ENCODE measurements around the gene ZNF536.

Gene ZNF536

DNA sequence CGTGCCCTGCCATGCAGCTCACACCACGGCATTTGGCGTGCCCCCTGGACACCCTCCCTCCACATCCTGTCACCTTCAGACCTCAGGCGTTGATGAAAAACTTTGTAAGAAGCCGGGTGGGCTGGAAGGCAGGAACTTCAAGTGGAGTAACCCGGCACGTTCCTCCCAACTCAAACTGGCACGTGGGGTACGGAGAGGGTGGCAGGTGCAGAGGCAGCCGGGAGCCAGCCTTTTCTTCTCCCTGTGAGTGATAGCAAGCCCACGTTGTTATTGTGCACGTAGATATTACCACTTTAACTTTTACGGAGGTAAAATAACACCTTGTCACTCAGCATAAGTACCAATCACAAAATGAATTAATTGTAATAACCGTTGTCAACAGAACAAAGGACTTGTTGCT lies 198.0 kb downstream of the ZNF536 start:
- DNase-seq: no peak

DNA sequence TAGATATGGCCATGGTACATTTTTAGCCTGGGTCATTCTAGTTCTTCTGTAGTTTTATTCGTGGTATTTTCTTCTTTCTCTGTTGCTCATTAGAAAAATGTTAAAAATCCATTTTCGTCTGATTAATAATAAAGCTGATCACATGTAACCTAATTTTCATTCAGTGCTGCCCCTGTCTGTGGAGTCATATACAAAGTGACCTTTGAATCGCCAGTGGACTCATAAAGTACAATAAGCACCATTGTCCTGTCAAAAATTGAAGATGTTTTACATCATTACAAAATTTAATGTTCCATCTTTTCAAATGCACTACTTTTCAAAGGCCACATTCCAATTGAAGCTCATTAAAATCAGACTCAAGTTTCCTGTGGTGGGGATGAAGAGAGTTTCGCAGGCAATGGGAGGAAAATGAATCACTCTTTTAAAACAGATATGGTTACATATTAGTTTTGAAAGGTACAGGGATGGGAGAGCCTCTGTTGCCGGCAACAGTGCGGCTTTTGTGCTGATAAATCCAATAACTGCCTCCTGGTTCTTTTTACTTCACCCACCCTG lies 205.4 kb downstream of the ZNF536 start:
- no peak for DNase-seq

DNA sequence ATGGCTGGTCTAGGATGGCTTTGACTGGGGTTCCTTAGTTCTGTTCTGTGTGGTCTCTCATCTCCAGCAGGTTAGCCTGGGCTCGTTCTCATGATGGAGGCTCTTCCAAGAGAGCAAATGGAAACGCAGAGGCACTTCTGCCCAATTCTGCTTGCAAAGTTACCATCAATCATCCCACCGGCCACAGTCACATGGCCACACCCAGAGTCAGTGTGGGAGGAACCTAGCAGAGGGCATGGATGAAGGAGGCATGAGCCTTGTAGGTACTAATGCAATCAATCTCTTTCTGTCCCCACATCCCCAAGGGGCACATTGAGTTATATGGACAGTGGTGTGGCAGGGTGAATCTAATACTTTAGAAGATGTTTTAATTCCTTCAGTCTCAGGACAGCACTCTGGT lies 207.2 kb downstream of the ZNF536 start:
- no peak for DNase-seq

DNA sequence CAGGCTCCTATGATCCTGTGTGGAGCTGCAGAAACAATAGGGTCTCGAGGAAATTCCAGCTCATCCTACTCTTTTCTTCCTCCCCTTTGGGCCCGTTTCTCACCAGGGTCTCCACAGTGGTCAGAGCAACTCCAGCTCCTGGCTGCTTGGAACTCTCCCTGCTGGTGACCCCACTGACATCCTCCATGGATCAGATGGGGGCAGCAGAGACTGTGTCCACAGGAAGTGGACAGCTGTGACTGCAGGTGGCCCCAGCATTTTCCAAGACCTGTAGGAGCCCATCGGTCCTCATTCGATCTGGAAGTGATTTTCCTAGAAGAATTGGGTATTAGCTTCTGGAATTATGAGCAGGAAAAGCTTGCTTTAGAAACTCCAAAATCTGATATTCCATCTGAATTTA lies 208.5 kb downstream of the ZNF536 start:
- no peak for DNase-seq

DNA sequence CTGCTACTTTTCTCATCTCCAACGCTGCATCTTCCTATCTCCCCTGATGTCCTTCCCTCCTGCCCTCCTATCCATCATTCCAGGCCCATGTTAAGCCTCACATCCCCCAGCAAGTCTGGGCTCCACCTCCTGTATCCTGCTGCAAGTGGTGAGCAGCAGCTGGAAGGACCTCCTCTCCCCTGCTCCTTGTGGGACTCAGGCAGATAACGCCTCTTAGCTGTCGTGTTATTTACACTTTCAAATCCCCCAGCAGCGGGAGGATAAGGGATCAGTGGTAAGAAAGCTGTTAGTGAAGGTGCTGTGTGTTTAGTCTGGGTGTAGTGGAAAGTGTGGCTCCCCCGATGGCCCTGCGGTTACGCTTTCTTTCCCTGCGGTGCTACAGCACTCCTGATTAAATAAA lies 211.9 kb downstream of the ZNF536 start:
- DNase-seq: no peak

DNA sequence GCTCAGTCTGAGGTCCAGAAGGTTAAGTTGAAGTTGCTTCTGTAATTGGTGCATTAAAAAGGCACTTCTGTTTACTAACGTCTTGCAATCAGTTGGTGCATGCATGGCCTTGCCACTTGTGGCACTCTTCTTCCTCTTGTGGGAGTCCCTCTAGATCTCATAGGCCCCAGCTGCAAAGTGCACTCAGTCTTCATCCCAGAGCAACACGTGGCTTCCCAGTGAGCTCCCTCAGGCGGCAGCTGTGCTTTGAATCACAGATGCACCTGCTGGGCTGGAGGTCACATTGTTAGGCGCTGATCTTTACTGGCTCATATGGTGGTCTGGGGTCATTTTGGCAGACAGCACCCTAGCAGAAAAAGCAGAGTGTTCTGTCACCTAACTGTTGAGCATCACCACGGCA lies 215.7 kb downstream of the ZNF536 start:
- no peak for DNase-seq

DNA sequence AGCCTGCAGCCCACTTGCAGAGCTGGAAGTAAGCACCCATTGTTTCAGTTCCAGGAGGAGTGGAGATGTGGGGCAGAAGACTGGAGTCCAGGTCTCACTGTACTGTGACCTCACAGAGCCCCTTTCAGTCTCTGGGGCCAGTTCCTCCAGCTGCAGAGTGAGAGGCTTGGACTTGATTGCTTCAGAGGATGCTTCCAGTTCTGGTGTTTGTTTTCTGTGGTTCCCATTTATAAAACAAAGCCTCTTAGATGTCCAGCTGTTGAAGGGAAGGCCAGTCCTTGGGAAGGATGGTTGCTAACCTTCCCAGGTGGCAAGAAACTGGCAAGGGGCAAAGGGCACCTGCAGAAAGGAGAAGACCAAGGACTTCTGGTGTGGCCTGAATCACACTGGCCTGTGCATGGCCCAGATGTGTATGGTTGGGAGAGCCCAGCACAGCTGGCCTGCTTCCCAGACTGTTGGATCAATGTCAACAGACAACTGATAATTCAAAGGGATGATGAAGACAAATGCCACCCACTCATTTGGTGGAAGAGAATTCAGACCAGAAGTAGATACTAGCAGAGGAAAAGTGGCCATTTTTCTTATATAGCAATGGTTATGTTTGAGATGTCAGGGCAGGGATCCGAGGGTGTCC lies 218.5 kb downstream of the ZNF536 start:
- no peak for DNase-seq

DNA sequence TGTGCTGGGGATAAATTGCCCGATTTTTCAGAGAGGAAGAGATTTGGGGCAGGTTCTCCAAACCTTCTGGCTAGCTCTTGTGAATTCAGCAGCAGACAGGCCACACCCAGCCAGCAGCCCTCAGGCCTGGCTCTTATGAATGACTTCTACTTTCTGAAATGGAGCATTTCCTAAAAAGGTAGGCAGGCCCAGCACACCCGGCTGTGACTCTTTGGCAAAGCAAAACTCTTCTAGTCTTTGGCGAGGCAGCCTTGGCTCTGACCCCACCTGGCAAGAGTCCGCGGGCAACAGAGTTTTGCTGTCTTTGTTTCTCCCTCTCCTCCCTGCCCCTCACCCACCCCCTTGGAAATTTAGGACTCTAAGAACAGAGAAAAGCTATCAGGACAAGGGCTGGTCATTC lies 221.2 kb downstream of the ZNF536 start:
- DNase-seq: no peak

DNA sequence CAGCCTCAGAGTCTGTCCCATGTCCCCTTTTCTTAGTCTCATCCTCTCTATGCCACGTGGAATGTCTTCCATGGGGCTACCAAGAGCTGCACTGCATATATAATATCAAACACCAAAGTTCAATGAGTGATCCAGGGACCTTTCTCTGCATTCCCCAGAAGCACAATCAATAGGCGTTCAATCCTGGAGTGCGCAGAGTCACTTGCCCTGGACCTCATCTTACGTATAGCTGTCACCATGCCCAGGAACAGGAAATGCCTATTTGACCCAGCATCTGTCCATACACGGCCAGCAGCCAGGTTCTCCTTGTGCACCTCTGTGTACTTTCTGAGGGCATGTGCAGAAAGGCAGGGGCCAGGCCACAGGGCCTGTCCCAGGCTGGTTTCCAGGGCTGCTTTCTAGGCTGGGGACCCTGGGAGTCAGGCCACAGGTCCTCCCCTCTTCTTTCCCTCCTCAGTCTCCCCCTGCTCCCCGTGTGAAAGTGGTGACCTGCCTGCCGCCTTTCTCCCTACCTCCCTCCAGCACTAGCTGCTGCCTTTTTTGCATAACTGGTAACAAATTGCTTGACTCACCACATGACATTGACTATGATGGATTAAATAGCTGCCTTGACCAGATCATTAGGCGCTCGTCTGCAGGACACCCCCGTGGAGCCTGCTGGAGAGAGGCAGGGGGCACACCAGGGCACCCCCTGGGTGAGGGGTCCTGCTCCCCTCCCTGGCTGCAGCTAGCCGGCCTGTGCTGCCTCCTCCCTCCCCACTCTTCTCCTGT lies 222.0 kb downstream of the ZNF536 start:
- DNase-seq: no peak

DNA sequence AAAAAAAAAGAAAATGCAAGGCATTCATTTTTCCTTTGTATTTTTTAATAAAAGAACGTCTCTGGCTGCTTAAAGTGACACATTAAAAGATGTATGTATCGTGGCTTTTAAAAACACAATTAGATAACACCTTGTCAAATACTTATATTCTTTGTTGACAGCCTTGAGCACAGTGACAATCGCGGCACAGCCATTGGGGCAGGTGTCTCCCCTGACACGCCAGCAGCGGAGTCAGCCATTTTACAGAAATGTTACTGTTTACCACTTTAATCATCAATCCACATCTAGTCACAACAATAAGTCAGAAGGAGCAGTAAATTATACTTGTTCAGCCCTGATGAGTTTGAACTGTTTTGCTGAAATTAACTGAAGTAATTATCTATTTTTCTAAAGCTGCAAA lies 224.1 kb downstream of the ZNF536 start:
- DNase-seq: no peak

DNA sequence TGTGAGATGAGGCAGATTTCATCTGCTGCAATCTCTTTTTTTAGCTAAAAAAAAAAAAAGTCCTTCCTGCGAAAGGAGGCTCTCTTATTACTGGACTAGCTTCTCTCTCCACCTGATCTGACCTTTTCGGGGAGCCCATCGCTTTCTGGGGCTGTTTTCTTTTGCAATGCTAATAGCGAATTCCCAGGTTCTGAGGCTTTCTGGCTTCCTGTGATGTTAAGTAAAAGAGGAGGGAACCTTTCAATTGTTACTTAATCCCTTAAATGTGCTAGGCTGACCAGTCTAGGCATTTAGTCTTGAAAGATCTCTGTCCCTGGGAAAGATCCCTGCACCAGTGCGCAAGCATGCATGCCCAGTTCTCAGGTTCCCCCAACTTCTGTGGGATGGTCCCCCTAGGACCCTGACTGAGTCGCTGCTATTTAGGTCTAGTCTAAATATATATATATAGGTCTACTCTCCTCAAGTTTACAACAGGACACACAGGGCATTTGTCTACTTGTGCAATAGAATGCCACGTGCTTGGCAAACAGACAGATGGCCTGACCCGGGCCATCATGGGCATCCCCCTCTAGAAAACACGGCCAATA lies 224.7 kb downstream of the ZNF536 start:
- no peak for DNase-seq

DNA sequence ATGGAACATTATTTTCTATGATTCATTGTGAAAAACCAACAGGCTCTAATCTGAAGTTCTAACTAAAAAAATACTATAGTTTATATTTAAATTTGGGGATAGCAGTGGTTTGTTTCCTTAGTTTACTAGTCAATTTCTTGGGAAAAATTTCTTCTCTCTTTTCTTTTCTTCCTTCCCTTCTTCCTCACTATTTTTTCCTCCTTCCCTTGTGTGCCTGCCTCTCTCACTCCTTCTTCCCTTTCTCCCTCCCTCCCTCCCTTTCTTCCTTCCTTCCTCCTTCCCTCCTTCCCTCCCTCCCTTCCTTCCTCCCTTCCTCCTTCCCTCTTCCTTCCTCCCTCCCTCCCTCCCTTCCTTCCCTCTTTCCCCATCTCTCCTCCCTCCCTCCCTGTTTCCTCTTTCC lies 226.5 kb downstream of the ZNF536 start:
- DNase-seq: no peak

DNA sequence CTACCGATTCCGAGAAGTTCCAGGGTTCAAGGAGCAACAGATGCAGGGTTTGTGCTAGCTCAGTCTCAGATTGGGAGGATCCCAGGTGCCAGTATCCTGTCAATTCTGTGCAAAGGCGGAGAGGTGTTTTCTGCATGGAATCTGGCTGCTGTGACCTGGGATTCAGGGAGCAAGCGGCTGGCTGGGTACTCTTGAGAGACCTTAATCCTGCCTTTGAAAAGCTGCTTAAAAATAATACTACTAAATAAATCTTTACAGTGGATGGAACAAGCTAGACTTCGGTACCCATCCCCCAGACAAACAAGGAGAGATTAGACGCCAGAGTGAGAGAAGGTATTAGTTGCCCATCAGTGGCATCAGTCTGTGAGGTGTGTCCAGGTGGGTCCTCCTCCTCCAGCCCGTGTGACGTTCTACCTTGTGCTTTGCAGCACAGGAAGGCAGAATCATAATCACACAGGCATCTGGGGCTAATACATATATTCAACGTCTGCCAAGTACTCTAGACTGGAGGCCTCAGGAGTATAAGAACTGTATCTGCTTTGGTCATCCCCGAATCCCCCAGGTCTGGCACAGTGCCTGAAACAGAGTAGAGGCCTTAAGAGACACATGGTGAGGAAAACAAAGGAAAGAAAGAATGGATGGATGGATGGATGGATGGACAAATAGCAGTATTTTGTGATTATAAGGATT lies 230.6 kb downstream of the ZNF536 start:
- DNase-seq: no peak

DNA sequence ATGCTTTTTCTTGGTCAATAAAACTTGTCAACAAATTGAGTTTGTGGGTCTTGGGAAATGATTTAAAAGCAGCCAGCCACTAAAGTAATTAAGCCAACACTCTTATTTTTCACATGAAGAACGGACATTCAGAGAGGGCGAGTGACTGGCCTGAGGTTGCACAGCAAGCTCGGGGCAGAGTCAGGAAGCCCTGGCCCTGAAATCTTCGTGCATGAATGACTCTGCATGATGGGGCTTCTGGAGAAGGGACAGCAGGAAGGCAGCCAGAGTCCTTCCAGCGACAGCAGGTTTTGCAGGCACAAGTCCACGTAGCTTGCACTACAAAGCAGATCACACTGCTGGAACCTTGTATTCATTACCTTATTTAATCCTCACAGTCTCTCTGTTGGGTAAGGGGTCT lies 232.5 kb downstream of the ZNF536 start:
- DNase-seq: no peak

DNA sequence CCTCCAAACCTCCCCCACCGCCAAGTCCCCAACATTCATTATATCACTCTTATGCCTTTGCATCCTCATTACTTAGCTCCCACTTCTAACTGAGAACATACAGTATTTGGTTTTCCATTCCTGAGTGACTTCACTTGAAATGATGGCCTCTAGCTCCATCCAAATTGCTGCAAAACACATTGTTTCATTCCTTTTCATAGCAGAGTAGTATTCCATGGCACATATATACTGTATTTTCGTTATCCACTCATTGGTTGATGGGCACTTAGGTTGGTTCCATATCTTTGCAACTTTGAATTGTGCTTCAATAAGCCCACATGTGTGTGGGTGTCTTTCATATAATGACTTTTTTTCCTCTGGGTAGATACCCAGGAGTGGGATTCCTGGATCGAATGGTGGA lies 233.1 kb downstream of the ZNF536 start:
- no peak for DNase-seq

DNA sequence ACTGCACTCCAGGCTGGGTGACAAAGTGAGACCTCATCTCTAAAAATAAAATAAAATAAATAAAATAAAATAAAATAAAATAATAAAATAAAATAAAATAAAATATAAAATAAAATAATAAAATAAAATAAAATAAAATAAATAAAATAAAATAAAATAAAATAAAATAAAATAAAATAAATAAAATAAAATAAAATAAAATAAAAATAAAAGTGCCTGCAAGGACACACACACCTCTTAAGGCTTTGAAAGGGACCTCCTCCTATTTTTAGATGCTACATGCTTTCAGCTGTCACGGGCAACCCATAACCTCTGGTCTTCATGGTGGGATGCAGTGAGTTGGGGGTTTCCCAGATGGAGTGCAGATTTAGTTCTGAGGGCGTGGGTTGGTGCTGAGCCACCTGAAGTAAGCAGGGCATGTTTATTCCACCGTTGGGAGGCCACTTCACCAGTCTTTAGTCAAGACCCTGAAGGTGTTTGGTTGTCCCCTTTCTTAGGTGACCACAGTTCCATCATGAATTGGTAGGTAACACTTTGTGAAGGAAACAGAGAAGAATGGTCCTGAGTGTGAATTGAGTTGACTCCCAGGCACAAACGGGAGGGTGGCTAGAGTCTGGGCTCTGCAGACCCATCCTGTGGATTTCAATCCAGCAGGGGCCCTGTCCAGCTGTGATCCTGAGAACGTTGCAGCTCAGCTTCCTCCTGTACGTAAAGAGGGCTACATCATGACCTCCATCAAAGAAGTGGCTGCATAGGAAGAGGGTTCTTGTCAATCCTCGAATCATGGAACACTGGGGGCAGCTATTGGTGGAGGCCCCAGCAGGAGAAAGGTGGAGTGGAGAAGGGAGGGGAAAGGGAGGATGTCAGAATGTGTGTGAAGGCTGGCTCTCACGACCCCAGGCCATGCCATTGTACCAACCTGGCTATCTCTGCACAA lies 234.2 kb downstream of the ZNF536 start:
- DNase-seq: no peak
